Upper lobe of right lung (tissue), 1 donor: ENCODE measurements around the gene UCP2. TPM values are rescaled to one million over a fixed set of nuclear protein-coding genes. Genes with fewer than 3 reads are reported as not detected.
A peak's percentile ranks its signal among the peaks of the same experiment; 100 is the strongest.

Source experiments
- ATAC-seq: fragments of 200-7000 bp; cut with Tn5 transposase; one replicate; pipeline ENCODE4 v1.9.1; 2020; ENCODE audit warnings: mild to moderate bottlenecking, moderate library complexity
- DNase-seq: peaks from one replicate; pipeline ENCODE4 v3.0.0-alpha.2; 2020
- H3K27ac ChIP-seq: fragments of 200-600 bp; one replicate; pipeline ENCODE4 v1.8.0; 2022
- H3K27me3 ChIP-seq: fragments of 200-600 bp; one replicate; pipeline ENCODE4 v1.8.0; 2022; ENCODE audit warnings: mild to moderate bottlenecking
- H3K36me3 ChIP-seq: fragments of 200-600 bp; one replicate; pipeline ENCODE4 v1.8.0; 2022
- H3K4me1 ChIP-seq: fragments of 200-600 bp; one replicate; pipeline ENCODE4 v1.8.0; 2022
- H3K4me3 ChIP-seq: fragments of 200-600 bp; one replicate; pipeline ENCODE4 v1.8.0; 2022; ENCODE audit warnings: mild to moderate bottlenecking
- H3K9me3 ChIP-seq: fragments of 200-600 bp; one replicate; pipeline ENCODE4 v1.8.0; 2022
- CTCF ChIP-seq: fragments of 200-600 bp; IDR thresholded peaks from one replicate; pipeline ENCODE4 v1.8.0; 2022; ENCODE audit warnings: antibody characterized with exemption
- intact Hi-C: fragments of 100-400 bp; cut with DNase I; formaldehyde crosslinking; loops from one replicate; pipeline ENCODE4 v1.11.0; 2022
- total RNA-seq: library from RNA; stranded (reverse); fragmentation: NEBNext Ultra II Directional; extraction: Animal tissue kit (Norgen Biotek cat#: 25700); gene quantifications from one replicate; pipeline ENCODE4 v1.2.1, GENCODE V29; 2021
- donor health status: DM: no; HTN: yes; CAD: no; lungs with severe emphysema.

The UCP2 gene
- total RNA-seq, 1 donor from 2014 or later: 56.3 TPM

GRCh38 chr11:73999581-74000306, 17.1 kb upstream of the UCP2 start:
- H3K27me3 ChIP-seq: no peaks in the 10 kb centered on the region
- no peak for TF ChIP-seq CTCF
- H3K27ac ChIP-seq: no peak overlapping the region
- no peaks in the 10 kb centered on the region for H3K4me1 ChIP-seq
- intact Hi-C loops: no loop called here
- ATAC-seq (no peak), DNase-seq (no peak)
- no peak overlapping the region for H3K4me3 ChIP-seq
- H3K36me3 ChIP-seq: no peaks in the 10 kb centered on the region
- no peaks in the 10 kb centered on the region for H3K9me3 ChIP-seq

- Histone ChIP-seq H3K4me1 (no peaks in the 10 kb centered on the region), H3K36me3 (no peaks in the 10 kb centered on the region), H3K27ac (no peak overlapping the region), H3K27me3 (no peaks in the 10 kb centered on the region), H3K4me3 (no peak overlapping the region), H3K9me3 (no peaks in the 10 kb centered on the region)
- DNase-seq: no peak
- TF ChIP-seq CTCF: no peak
- intact Hi-C loops: no loop called here
- ATAC-seq: no peak
These were observed 16.4 kb upstream of the UCP2 start for GRCh38 chr11:73998846-73999575.

GRCh38 chr11:73997120-73997770, 14.6 kb upstream of the UCP2 start:
- intact Hi-C loops: no loop called here
- no peaks in the 10 kb centered on the region for H3K4me1 ChIP-seq
- TF ChIP-seq CTCF: no peak

GRCh38 chr11:73996161-73996747, 13.6 kb upstream of the UCP2 start:
- H3K27me3 ChIP-seq: no peaks in the 10 kb centered on the region
- H3K4me3 ChIP-seq: no peak overlapping the region
- no peak for DNase-seq
- H3K9me3 ChIP-seq: no peaks in the 10 kb centered on the region
- H3K27ac ChIP-seq: peak overlapping the region; percentile 67
- no peak for ATAC-seq
- peaks cover 2% of the 10 kb centered on the region for H3K4me1 ChIP-seq
- no peak for TF ChIP-seq CTCF
- H3K36me3 ChIP-seq: no peaks in the 10 kb centered on the region
- intact Hi-C loops: no loop called here

More at GRCh38 chr11:73997120-73997770, 14.6 kb upstream of the UCP2 start:
- no peaks in the 10 kb centered on the region for H3K27me3 ChIP-seq
- H3K4me3 ChIP-seq: no peak overlapping the region
- DNase-seq (no peak), ATAC-seq (no peak)
- H3K27ac ChIP-seq: no peak overlapping the region
- H3K9me3 ChIP-seq: no peaks in the 10 kb centered on the region
- H3K36me3 ChIP-seq: no peaks in the 10 kb centered on the region

- ATAC-seq: no peak
- Histone ChIP-seq H3K27me3 (no peaks in the 10 kb centered on the region), H3K4me3 (no peak overlapping the region), H3K4me1 (peaks cover 7% of the 10 kb centered on the region), H3K9me3 (no peaks in the 10 kb centered on the region), H3K27ac (peak overlapping the region; percentile 67), H3K36me3 (no peaks in the 10 kb centered on the region)
- DNase-seq: no peak
- TF ChIP-seq CTCF: no peak
- intact Hi-C loops: no loop called here
These were observed 13.1 kb upstream of the UCP2 start for GRCh38 chr11:73995731-73996130.
